Keratinocyte (primary cell): ENCODE data around the gene ARID1B.

Experiments
- EZH2 ChIP-seq: IDR thresholded peaks from one replicate; pipeline ENCODE4 v1.6.1; 2012; ENCODE audit warnings: inconsistent platforms, mild to moderate bottlenecking, low read length, moderate library complexity
- TF ChIP-seq, protein P1 (sequence below), 3 experiments: IDR thresholded peaks in 1 of 3; conservative IDR thresholded peaks in 1 of 3; optimal IDR thresholded peaks in 1 of 3; 2 replicates in 2 of 3; 3 replicates in 1 of 3; pipeline versions ENCODE3 to v1.5.1; 2011; ENCODE audit warnings: low read length in 3 of 3, mild to moderate bottlenecking in 3 of 3, moderate library complexity in 2 of 3, control low read depth in 1 of 3, inconsistent platforms in 1 of 3; ENCODE audit not compliant: insufficient read depth in 2 of 3; ENCODE audit errors: extremely low read depth in 1 of 3

DNA sequence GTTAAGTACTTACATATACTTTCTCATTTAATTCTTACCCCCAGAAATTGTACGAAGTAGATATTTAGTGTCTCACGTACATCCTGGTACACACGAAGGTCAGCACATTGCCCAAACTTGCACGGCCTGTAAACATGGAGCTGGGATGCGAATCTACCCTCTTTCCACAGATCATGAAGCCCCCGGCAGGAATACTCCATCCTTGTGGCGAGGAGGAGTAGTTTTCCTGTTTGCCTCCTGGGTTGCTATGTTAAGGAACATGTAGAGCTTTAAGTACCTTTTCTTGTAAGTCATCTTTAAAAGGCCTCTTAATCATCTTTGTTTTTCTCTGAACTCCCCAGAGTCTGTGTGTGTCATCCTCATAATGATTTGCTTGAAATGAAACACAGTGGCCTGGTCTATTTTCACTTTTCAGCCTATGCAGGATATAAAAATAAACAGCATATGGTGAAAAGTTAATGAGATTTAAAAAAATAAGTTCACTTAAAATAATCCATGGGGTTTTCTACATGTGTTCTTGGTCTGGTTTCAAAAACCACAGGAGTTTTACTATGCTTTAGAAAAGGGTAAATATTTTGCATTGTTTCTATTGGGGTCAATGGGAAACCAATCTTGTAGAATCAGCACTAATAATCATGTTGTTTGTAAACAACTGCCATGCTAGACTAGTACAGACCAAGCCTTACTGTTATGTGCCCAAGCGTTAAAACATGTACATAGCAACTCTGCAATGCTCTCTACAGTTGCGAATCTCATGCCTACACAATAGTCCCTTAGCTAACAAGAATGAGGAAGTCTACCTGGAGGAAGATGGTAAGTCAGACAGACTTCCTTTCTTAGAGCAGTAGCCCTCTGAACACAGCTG is 9.3 kb upstream of the ARID1B start:
- TF ChIP-seq, protein P1, sequence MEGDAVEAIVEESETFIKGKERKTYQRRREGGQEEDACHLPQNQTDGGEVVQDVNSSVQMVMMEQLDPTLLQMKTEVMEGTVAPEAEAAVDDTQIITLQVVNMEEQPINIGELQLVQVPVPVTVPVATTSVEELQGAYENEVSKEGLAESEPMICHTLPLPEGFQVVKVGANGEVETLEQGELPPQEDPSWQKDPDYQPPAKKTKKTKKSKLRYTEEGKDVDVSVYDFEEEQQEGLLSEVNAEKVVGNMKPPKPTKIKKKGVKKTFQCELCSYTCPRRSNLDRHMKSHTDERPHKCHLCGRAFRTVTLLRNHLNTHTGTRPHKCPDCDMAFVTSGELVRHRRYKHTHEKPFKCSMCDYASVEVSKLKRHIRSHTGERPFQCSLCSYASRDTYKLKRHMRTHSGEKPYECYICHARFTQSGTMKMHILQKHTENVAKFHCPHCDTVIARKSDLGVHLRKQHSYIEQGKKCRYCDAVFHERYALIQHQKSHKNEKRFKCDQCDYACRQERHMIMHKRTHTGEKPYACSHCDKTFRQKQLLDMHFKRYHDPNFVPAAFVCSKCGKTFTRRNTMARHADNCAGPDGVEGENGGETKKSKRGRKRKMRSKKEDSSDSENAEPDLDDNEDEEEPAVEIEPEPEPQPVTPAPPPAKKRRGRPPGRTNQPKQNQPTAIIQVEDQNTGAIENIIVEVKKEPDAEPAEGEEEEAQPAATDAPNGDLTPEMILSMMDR (optimal IDR thresholded peaks at IDR 0.05 in 1 of 3, IDR thresholded peaks at IDR 0.05 in 1 of 3, conservative IDR thresholded peaks at IDR 0.05 in 1 of 3; ENCODE audit: extremely low read depth in 1 of 3, insufficient read depth in 2 of 3, low read length in 3 of 3) = no peak
- no peak for TF ChIP-seq EZH2
